ENCODE measurements around the gene PTBP1. TPM values are rescaled to one million over a fixed set of nuclear protein-coding genes. Genes with fewer than 3 reads are reported as not detected.
"Not testable (repeated sequence)": the region's sequence is repeated elsewhere in the genome, so short reads cannot be mapped to it uniquely, and the experiment has no call there.

The PTBP1 gene
- total RNA-seq, 1 donor from 2014 or later, result 674 TPM

GRCh38 chr19:814152-815078 is 17.2 kb downstream of the PTBP1 start:
- peaks cover 30% of the 10 kb centered on the region for H3K36me3 Mint-ChIP-seq (ENCODE audit: low read depth)
- DNase-seq (ENCODE audit: low read depth, low spot score), result peak; percentile 25
- peak overlapping the region; percentile 77 for H3K4me3 Mint-ChIP-seq
- H3K4me1 Mint-ChIP-seq, result no peaks in the 10 kb centered on the region
- no peak for TF ChIP-seq CTCF (conservative IDR thresholded peaks at IDR 0.05)
- H3K27ac Mint-ChIP-seq (ENCODE audit: unreplicated experiment), result peak overlapping the region; percentile 89
- peaks cover 7% of the 10 kb centered on the region for H3K9me3 Mint-ChIP-seq
- H3K27me3 Mint-ChIP-seq (ENCODE audit: low read depth), result peaks cover 14% of the 10 kb centered on the region

- TF ChIP-seq CTCF (conservative IDR thresholded peaks at IDR 0.05), result no peak
- peaks cover 14% of the 10 kb centered on the region for H3K27me3 Mint-ChIP-seq (ENCODE audit: low read depth)
- no peak for DNase-seq (ENCODE audit: low read depth, low spot score)
- H3K4me3 Mint-ChIP-seq, result peak overlapping the region; percentile 77
- H3K36me3 Mint-ChIP-seq (ENCODE audit: low read depth), result peaks cover 24% of the 10 kb centered on the region
- peaks cover 7% of the 10 kb centered on the region for H3K9me3 Mint-ChIP-seq
- H3K4me1 Mint-ChIP-seq, result no peaks in the 10 kb centered on the region
- H3K27ac Mint-ChIP-seq (ENCODE audit: unreplicated experiment), result peak overlapping the region; percentile 89
These were observed 18.0 kb downstream of the PTBP1 start for GRCh38 chr19:815079-815774.

DNA sequence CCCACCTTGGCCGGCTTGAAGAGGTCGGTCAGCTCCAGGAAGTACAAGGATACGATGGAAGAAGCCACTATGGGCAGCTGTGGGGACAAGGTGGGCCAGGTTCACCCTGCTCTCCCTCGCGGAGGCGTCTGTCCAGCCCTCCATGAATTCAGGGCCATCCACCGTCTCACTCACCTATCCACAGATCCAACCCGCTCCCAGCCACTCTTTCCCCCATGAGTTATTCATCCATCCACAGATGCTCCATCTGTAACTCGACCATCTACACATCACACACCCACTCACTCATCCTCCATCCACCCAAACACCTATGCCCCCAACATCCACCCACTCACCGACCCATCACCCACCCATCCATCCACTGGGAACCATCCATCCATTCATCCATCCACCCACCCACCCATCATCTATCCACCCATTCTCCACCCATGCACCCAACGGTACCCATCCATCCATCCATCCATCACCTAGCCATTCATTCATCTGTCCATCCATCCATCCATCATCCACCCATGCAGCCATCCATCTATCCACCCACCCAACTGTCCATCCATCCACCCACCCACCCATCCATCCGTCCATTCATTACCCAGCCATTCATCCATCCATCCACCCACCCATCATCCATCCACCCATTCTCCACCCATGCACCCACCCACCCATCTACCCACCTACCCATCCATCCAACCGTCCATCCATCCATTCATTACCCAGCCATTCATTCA is 18.7 kb downstream of the PTBP1 start:
- no peaks in the 10 kb centered on the region for H3K4me1 Mint-ChIP-seq
- DNase-seq (ENCODE audit: low read depth, low spot score), result no peak
- no peak for TF ChIP-seq CTCF (conservative IDR thresholded peaks at IDR 0.05)
- peak overlapping the region; percentile 74 for H3K4me3 Mint-ChIP-seq
- H3K36me3 Mint-ChIP-seq (ENCODE audit: low read depth), result peaks cover 22% of the 10 kb centered on the region
- H3K27ac Mint-ChIP-seq (ENCODE audit: unreplicated experiment), result no peak overlapping the region
- H3K9me3 Mint-ChIP-seq, result peaks cover 7% of the 10 kb centered on the region
- peaks cover 14% of the 10 kb centered on the region for H3K27me3 Mint-ChIP-seq (ENCODE audit: low read depth)

GRCh38 chr19:816500-816857 is 19.2 kb downstream of the PTBP1 start:
- no peak for TF ChIP-seq CTCF (conservative IDR thresholded peaks at IDR 0.05)
- H3K4me3 Mint-ChIP-seq, result peak overlapping the region; percentile 74
- peaks cover 19% of the 10 kb centered on the region for H3K36me3 Mint-ChIP-seq (ENCODE audit: low read depth)
- H3K4me1 Mint-ChIP-seq, result no peaks in the 10 kb centered on the region
- H3K27ac Mint-ChIP-seq (ENCODE audit: unreplicated experiment), result no peak overlapping the region
- H3K27me3 Mint-ChIP-seq (ENCODE audit: low read depth), result peaks cover 12% of the 10 kb centered on the region
- no peak for DNase-seq (ENCODE audit: low read depth, low spot score)
- peaks cover 7% of the 10 kb centered on the region for H3K9me3 Mint-ChIP-seq

- H3K36me3 Mint-ChIP-seq (ENCODE audit: low read depth); H3K27me3 Mint-ChIP-seq (ENCODE audit: low read depth); H3K9me3 Mint-ChIP-seq; DNase-seq (ENCODE audit: low read depth, low spot score); H3K4me1 Mint-ChIP-seq; H3K27ac Mint-ChIP-seq (ENCODE audit: unreplicated experiment): not testable (repeated sequence)
- peak overlapping the region; percentile 81 for H3K4me3 Mint-ChIP-seq
These were observed 23.0 kb downstream of the PTBP1 start for GRCh38 chr19:820212-820611.
